Head of caudate nucleus (tissue), 42 donors: ENCODE measurements around the gene TMEM141.
A peak's percentile ranks its signal among the peaks of the same experiment; 100 is the strongest.

Experiments
- DNase-seq, 42 donors: peaks; one replicate each; pipeline versions ENCODE4 v3.0.0 to v3.0.0-alpha.2; 2020 to 2021; ENCODE audit warnings: mixed read lengths in 7 of 42
- intact Hi-C: fragments of 100-400 bp; cut with DNase I; formaldehyde crosslinking; loops from one replicate; pipeline ENCODE4 v1.15.0; 2022

TMEM141 gene

DNA sequence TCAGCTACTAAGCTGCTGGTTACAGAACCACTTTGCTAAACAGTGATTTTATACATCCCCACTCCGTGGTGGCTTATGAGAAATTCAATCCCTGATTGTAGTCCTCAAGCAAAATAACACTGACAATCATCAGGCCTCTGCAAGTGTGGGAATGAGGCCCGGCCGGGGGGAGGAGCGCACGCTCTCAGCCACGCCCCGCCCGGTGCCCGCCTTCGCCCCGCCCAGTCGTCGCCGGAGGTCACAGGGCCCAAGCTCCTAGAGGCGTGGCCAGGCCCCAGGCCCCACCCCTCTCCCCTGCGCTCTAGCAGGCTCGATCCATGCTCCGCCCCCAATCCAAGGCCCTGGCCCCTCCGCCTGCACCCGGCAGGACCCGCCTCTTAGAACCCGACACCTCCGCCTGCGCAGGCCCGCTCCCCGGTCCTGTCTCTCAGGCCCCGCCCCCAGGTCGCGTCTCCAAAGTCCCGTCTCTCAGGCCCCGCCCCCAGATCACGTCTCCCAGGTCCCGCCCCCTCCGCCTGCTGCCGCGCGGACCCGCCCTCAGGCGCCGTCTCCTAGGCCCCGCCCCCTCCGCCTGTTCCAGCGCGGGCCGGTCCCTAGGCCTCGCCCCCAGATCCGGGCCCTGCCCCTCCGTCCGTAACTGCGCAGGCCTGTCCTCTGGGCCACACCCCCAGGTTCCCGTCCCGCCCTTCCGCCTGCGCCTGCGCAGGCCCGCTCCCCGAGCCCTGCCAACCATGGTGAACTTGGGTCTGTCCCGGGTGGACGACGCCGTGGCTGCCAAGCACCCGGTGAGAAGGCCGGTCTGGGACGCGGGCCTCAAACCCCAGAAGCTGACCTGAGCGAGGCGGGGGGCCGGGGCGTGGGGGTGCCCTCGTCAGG is at the start of gene TMEM141:
Gene TMEM141 (plus strand): TSS at position 705 of the 876 bp plus-strand sequence. CDS start 27 bp downstream, at position 732.
- DNase-seq, result peak; percentile 99 to 100 (median 100)
- intact Hi-C loops, result loop anchor here (5.0 kb wide), 1 partner anchor 161 kb away; the partner anchor contains the start of gene LCN12

DNA sequence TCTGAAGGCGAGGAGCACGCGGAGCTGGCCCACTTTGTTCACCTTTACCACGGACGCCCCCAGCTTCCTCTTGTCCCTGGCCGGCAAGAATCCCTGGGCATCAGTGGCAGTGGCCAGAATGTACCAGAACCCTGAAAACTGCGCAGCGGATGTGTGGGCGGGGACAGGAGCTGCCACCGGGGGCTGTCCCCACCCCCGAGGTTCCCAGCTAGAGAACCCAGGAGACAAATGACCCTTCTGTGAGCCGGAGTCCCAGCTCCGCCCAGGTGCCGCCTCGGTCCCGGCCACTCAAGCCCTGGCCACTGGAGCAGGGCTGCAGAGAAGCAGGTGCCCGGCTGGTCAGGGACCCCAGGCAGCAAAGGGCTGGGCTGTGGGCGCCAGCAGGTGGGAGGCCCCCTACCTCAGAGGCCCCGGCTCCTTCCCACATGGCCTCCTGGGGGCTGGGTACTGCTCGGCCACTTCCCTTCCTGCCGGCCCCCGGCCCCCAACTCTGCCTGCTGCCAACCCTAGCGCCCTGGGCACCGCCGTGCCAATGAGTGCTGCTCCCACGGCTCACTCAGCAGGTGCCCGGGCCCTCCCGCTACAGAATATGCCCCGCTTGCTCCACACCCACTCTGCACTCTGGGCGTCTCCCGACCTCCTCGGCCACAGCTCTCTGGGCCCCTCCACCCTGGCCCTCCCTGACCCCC is 49.1 kb upstream of the TMEM141 start:
- intact Hi-C loops, result no loop called here
- no peak for DNase-seq

DNA sequence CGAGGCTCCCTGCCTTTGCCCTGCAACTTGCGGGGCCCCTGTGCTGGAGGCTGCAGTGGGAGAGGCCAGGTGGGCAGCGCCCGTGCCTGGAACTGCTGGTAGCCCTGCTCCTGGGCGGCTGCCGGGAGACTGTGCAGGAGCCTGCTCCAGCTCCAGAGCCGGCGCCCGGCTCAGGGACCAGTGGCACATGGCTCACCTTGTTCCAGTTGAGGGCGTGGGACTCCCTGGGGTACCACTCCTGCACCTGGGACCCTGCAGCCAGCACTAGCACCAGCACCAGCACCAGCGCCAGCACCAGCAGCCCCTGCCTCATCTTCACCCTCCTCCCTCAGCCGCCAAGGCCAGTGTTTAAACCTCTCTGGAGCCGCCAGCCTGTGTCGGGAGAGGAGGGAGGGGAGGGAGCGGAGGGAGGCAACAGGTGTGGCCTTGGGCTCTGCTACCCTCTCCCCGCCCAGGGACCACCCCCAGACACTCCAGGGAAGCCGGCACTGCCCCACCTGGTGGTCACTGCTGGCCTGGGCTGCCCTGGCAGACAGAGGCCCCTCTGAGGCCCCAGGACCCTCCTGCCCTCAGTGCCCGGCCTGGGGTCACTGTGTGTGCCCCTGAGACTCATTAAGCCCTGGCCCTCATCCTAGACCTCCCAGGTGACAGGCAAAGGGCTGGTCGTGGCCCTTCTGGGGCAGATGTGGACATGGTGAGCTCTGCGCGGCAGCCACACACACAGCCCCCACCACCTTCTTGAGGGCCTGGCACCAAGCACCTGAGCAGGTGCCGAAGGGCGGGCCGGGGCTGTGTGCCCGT is 48.4 kb upstream of the TMEM141 start, which contains the start of gene LCN10:
Gene LCN10 (minus strand): TSS at position 350 of the 801 bp plus-strand sequence. CDS start 37 bp downstream, at position 313.
- intact Hi-C loops, result no loop called here
- DNase-seq, result no peak

DNA sequence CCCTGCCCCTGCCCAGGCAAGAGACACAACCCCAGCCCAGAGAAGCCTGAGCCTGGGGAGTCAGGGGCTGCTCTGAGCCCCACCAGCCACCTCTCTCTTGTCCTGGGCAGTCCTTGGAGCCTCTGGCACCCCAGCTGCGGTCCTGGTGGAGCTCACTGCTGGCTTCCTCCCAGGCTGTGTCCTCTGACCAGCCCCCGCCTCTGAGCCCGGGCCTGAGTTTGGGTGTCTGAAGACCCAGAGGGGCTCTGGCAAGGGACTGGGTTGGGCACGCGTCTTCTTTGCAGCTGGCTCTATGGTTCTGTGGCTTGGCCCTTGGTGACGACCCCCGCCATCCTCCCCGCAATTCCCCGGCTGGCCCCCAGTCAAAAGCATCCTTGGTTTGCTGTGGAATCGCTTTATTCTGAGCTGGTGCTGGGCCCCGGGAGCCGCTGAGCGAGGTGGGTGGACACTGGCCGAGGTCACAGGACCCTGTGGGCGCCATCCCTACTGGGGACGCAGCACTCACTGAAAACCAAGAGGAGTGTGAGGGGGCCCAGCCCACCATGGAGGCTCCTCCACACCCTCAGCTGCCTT is 47.4 kb upstream of the TMEM141 start:
- no peak for DNase-seq
- intact Hi-C loops, result no loop called here

DNA sequence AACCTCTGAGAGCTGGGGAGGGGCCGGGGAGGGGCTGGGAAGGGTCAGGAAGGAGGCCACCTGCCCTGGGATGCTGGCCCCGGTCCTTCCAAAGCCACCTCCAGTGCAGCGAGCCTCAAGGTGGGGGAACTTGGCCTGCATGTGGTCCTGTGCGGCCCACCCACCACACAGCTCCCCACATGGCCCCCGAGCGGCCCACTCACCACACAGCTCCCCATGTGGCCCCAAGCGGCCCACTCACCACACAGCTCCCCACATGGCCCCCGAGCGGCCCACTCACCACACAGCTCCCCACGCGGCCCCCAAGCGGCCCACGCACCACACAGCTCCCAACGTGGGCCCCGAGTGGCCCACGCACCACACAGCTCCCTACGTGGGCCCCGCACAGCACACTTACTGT is 46.4 kb upstream of the TMEM141 start:
- intact Hi-C loops, result no loop called here
- DNase-seq, result no peak

DNA sequence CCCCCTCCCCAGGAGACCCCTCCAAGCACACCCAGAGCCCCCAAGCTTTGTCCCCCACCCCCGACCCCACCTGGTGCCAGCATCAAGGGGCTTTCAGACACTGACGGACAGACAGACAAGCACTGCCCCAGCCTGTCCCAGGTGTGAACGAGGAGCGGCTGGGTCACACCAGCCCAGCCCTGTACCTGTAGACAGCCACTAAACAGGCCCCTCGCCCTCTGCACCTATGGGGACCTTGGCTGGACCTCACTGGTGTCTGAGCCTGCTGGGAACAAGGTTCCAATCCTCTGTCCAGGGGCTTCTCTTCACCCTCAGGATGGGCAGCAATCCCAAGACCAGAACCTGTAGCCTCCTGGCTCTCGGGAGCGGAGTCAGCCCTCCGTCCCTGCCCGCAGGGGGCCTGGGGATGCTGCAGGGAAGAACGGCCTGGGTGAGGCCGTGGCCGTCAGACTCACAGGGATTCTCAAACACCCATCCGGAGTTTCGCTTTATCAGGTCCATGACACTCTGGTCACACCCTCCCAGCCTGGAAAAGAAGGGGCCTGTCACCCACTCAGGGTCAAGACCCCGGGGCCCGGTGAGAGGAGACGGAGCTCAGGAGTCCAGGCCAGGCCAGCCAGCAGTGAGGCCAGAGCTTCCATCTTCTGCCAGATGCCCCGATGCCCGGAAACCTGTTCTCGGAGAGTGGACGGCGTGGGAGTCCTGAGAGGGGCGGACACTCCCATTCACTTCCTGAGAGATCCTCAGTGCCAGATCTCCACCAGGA is 45.6 kb upstream of the TMEM141 start:
- intact Hi-C loops, result no loop called here
- no peak for DNase-seq

DNA sequence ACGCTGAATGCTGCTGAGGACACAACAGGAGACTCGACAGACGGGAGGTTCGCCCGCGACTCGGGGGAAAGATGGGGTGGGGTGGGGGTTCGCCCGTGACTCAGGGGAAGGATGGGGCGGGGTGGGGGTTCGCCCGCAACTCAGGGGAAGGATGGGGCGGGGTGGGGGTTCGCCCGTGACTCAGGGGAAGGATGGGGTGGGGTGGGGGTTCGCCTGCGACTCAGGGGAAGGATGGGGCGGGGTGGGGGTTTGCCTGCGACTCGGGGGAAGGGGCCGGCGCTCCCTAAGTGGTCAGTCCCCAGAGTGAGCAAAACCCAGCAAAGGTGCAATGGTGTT is 45.0 kb upstream of the TMEM141 start:
- no peak for DNase-seq
- intact Hi-C loops, result no loop called here

DNA sequence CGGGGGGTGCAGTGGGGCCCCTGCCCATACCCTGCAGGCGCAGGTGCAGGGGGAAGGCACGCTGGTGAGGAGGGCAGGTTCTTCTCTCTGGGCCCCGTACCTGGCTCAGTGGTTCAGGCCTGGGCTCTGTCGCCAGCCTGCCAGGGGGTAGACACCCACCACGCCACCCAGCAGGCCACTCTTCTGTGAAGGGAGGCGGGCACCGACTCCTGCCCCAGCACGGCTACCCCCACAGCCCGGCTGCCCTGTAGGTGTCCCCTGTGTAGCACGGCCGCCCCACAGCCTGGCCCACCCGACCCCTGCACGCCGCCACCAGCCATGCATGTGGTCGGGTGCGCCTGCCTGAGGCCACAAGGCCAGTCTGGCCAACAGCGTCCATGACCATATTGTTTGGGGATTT is 44.5 kb upstream of the TMEM141 start:
- intact Hi-C loops, result no loop called here
- no peak for DNase-seq

DNA sequence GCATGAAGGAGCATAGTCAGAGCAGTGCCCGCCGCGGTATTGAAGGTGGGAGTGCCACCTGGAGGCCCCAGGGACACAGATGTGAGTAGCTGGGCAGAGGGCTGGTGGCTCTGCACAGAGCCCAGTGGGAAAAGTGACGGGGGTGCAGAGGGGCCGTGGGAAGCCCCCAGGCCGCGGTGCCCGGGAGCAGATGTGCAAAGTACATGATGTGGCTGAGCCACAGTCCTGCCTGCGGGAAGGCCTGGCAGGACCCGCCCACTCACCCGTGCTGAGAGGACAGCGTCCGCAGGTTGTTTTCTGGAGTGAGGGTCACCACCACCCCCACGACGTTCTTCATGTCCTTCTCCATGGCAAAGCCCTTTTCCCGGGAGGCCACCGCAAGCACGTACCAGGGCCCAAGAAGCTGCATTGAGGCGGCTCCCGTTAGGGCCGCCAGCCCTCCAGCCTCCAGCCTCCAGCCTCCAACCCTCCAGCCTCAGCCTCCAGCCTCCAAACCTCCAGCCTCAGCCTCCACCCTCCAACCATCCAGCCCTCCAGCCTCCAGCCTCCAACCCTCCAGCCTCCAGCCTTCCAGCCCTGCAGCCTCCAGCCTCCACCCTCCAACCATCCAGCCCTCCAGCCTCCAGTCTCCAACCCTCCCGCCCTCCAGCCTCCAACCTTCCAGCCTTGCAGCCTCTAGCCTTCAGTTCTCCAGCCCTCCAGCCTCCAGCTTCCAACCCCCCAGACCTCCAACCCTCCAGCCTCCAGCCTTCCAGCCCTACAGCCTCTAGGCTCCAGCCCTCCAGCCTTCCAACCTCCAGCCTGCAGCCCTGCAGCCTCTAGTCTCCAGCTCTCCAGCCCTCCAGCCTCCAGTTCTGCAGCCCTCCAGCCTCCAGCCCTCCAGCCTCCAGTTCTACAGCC is 43.7 kb upstream of the TMEM141 start:
- no peak for DNase-seq
- intact Hi-C loops, result no loop called here

DNA sequence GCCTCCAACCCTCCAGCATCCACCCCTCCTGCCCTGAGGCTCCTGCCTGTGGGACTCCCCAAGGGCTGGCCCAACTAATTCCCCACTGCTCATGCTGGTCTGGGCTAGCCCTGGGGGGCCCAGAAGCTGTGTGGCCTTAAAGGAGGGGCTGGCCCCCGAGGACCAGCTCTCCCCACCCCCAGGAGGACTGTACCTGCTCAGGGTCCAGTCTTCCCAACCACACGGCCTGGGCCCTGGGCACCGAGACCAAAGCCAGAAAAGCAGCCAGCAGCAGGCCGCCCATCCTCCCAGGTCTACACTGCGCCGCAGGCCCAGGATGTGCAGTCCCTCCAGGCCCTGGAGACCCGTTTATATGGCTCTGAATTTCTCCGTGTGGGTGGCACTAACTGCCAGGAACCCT is 42.9 kb upstream of the TMEM141 start, which contains the start of gene LCN6:
Gene LCN6 (minus strand): TSS at position 325 of the 400 bp plus-strand sequence. CDS start 42 bp downstream, at position 283.
- no peak for DNase-seq
- intact Hi-C loops, result no loop called here

DNA sequence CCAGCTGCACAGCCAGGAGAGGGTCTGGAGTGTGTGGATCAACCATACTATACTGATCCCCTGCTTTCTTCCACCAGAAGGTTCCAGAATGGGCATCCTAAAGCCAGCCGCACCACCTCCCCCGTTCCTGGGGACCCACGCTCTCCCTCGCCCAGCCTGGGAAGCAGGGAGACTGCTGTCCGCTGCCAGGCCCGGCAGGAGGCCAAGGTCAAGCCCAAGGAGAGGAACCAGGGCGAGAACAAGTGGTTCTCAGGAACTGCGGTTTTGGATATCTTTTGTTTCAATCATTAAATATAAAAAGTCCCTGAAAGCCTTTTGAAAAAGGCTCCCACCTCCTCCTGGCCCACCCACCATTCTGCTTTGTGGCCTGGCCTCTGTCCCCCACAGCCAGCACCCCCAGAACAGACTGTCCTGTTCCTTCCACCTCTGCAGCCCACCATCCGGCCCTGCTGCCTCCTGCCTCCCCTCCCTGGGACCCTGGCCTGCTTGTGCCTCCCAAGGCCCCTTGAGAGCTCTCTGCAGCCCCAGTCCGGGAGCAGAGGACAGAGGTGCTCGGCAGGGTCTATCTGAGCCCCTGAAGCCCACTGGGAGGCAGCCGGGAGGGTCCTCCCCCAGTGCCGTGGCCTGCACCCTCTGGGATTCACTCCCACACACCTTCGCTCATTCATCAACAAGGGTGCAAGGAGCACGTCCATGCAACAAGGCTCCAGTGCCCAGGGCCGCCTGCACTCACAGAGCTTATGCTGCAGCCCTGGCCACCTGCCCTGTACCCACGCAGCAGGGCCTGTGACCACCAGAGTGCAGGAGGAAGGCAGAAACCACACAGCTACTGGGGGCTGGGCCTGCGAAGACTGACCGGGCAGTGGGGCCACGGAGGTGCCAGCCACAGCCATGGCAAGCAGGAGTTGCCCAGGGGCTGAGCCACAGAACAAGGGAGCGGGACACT is 42.2 kb upstream of the TMEM141 start:
- peak in 1 of 42 donors; percentile 38 for DNase-seq
- intact Hi-C loops, result no loop called here

DNA sequence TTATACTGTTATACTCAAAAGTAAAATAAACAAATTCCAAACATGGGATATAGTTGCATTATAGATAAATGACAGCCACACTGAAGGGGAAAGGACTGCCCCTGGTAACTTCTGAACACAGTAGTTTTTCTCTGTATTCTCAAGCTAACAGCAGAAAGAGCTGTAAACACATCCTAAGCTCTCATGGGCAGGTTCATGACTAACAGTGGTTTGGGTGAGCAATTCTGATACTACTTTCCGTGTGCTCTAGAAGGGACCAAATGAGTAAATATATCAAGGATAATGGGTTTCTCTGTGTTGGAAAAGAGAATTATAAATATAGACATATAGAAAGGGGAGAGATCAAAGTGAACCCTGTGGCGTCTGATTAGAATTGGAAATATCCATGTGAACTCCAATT is 40.6 kb upstream of the TMEM141 start:
- DNase-seq, result no peak
- intact Hi-C loops, result no loop called here

DNA sequence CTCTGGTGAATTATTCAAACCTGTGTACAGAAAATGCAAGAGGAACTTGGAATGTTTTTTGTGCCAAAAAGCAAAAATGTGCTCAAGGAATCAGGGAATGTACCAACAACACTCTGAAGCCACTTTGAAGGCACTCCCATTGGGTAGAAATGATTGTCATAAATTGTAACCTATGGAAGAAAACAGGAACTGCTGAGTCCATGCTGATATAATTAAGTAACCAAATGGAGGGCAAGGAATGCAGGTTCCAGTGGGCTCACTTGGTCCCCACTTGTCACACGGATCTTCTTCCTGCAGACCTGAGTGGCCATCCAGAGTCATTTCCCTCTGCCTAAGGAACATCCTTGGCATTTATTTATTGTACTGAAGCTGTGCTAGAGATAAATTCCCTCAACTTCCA is 39.9 kb upstream of the TMEM141 start:
- intact Hi-C loops, result no loop called here
- DNase-seq, result no peak

DNA sequence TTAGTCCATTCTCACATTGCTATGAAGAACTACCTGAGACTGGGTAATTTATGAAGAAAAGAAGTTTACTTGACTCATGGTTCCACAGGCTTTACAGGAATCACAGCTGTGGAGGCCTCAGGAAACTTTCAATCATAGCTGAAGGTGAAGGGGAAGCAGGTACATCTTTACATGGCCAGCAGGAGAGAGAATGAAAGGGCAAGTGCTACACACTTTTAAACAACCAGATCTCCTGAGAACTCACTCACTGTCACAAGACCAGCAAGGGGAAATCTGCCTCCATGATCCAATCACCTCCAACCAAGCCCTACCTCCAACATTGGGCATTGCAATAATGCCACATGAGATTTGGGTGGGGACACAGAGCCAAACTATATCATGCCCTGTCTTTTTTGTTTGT is 39.3 kb upstream of the TMEM141 start:
- no peak for DNase-seq
- intact Hi-C loops, result no loop called here

DNA sequence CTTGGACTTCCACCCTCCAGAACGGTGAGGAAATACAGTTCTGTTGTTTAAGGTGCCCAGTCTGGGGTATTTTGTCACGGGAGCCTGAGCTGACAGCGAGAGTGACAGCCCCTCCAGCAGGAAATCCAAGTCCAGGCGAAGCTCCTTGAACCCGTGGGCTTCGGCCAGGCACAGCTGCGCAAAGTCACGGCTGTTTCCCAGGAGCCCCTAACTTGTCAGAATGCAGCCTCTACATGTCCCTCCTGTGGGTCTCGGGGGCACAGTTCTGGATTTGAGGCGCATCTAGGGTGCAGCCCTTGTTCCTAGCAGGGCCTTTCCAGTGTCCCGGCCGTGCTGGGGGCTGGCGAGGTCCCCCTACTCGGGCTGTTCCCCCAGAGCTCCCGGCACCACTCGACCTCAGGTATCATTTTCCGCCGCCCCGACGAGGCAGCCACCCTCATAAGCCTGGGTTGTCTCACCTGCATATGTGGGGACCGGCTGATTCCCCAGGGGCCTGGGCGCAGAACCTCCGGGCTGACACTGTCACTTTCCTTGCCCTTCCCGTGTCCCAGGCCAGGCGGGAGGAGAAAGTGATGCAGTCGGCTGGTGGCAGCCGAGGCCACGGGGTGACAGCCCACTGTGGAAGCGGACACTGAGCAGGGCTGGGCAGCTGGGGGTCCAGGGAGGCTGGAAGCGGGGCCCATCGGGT is 37.6 kb upstream of the TMEM141 start:
- DNase-seq, result no peak
- intact Hi-C loops, result no loop called here

DNA sequence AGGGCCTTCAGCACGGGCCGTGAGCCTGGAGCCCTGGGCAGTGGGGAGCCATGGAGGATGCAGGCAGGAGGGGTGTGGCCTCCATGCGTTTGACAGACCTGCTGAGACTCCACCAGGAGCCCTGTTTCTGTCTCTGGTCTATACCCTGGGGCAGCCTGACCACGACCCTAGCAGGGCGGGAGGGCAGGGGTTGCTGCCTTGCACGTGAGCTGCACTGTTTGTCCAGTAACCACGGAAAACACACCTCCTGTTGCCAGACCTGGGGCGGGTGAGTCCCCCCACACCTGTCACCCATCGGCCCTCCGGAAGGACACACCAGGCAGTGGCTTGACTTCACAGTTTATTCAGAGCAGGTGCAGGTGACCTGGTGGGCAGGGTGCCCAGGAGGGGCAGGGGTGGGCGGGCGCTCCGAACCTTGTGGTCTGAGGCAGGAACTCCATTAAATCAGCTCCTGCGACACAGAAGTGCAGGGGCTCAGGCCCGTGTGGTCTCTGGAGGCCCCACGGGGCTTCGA is 37.0 kb upstream of the TMEM141 start:
- intact Hi-C loops, result no loop called here
- DNase-seq, result no peak
